BJ (cell line): Measurements from ENCODE around the gene EEF1A2. TPM values are rescaled to one million over a fixed set of nuclear protein-coding genes. Genes with fewer than 3 reads are reported as not detected.

Experiments
- CTCF ChIA-PET: fragments of 350-600 bp; formaldehyde crosslinking; extraction: SDS; loops from one replicate; lab custom pipeline; 2021; ENCODE audit warnings: antibody characterized with exemption, inconsistent platforms; lab: Yijun Ruan, JAX
- POLR2A ChIA-PET: fragments of 300-600 bp; sonication (Branson Sonifier 250); formaldehyde crosslinking; extraction: SDS; loops from one replicate; lab custom pipeline; 2021; ENCODE audit warnings: antibody characterized with exemption; lab: Charles Lee
- DNase-seq: peaks from one replicate; pipeline ENCODE4 v3.0.0-alpha.2; 2011; ENCODE audit warnings: low read depth
- H3K27me3 ChIP-seq: 2 replicates; pipeline ENCODE4 v1.6.0; 2011; ENCODE audit warnings: low read length; ENCODE audit not compliant: control insufficient read depth, insufficient read depth
- H3K36me3 ChIP-seq: 2 replicates; pipeline ENCODE4 v1.5.1; 2011; ENCODE audit warnings: low read length; ENCODE audit not compliant: control insufficient read depth, insufficient read depth
- H3K4me3 ChIP-seq: 2 replicates; pipeline ENCODE4 v1.5.1; 2011; ENCODE audit warnings: low read depth, mild to moderate bottlenecking, control low read depth, low read length
- CTCF ChIP-seq: IDR thresholded peaks from 2 replicates; pipeline ENCODE4 v1.5.1; 2011; ENCODE audit warnings: low read depth, mild to moderate bottlenecking, control low read depth, inconsistent platforms, low read length, moderate library complexity; ENCODE audit not compliant: insufficient read depth
- polyA plus RNA-seq: library from polyadenylated mRNA; depleted of rRNA; stranded (reverse); fragments of >200 nt; gene quantifications from 2 replicates; pipeline ENCODE4 v1.2.3, GENCODE V29; 2011

EEF1A2 gene
- polyA plus RNA-seq, 1 experiment: 9.4 TPM

GRCh38 chr20:63477061-63477616, 21.7 kb downstream of the EEF1A2 start:
- CTCF ChIA-PET: interaction anchor here (0.6 to 0.9 kb wide), 3 partner anchors 8 to 49 kb away, joined by 3 read pairs; no protein-coding TSS in a partner anchor
- POLR2A ChIA-PET: no interaction called here
- TF ChIP-seq CTCF: no peak
- no peak for DNase-seq
- H3K27me3 ChIP-seq: peaks cover 30% of the 10 kb centered on the region
- no peaks in the 10 kb centered on the region for H3K36me3 ChIP-seq
- H3K4me3 ChIP-seq: no peak overlapping the region

GRCh38 chr20:63475209-63475608, 23.7 kb downstream of the EEF1A2 start:
- no peak overlapping the region for H3K4me3 ChIP-seq
- no peak for TF ChIP-seq CTCF
- DNase-seq: no peak
- ChIA-PET POLR2A (no interaction called here), CTCF (interaction anchor here (0.8 to 1.0 kb wide), 2 partner anchors 21 to 93 kb away, joined by 3 read pairs; no protein-coding TSS in a partner anchor)
- no peaks in the 10 kb centered on the region for H3K36me3 ChIP-seq
- H3K27me3 ChIP-seq: peaks cover 37% of the 10 kb centered on the region

- CTCF ChIA-PET: interaction anchor here (0.7 kb wide), 1 partner anchor 14 kb away, joined by 3 read pairs; no protein-coding TSS in a partner anchor
These were observed 25.1 kb downstream of the EEF1A2 start for GRCh38 chr20:63473555-63474449.

GRCh38 chr20:63472862-63473390, 26.0 kb downstream of the EEF1A2 start:
- ChIA-PET CTCF (no interaction called here), POLR2A (no interaction called here)
- no peak for TF ChIP-seq CTCF
- H3K4me3 ChIP-seq: no peak overlapping the region
- DNase-seq: no peak
- H3K36me3 ChIP-seq: no peaks in the 10 kb centered on the region
- H3K27me3 ChIP-seq: peaks cover 36% of the 10 kb centered on the region

More at GRCh38 chr20:63473555-63474449, 25.1 kb downstream of the EEF1A2 start:
- POLR2A ChIA-PET: no interaction called here
- Histone ChIP-seq H3K27me3 (peaks cover 37% of the 10 kb centered on the region), H3K36me3 (no peaks in the 10 kb centered on the region), H3K4me3 (no peak overlapping the region)
- no peak for TF ChIP-seq CTCF
- no peak for DNase-seq
